ENCODE data around the gene PRKG1. TPM values are rescaled to one million over a fixed set of nuclear protein-coding genes. Genes with fewer than 3 reads are reported as not detected.

PRKG1 gene
- total and polyA plus RNA-seq, 2 of the 8 experiments (the other 6 are each of a cell fraction or from before 2014, with no cell fraction given): 4.2 to 15.2 TPM

DNA sequence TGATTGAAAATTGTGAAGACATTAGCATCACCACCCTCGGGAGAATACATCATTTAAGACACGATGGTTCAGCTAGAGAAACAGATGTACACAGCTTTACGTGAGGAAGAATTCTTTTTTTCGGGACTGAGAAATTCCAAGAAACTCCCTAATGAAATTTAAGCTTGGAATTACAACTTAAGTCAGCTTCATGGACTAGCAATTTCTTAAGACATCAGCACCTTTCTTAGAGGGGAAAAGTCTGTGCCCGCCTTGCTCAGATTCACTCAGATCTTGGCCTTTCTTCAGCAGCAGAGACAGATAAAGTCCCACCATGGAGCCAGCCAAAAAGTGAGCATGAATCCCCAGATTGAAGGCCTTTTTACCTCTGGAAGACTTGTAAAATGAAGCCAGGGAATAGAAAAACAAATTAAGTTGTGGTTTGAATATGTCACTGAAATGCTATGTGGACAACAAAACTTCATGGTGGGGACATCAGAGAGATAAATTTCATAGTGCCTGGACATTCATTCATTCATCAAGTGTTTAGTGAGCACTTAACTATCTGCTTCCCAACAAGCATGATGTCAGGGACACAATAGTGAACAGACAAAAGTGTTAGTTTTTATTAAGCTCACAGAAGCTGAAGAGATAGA, 32.1 kb downstream of the PRKG1 start:
- Histone ChIP-seq H3K4me3 (ENCODE audit: extremely low read depth in 1 of 4, insufficient read depth in 2 of 4, low read depth in 3 of 4, low read length in 4 of 4) (no peak overlapping the region), H2BK5ac (ENCODE audit: low read depth, low read length) (no peak overlapping the region), H4K5ac (ENCODE audit: insufficient read length, low read depth, low read length) (no peak overlapping the region), H3K18ac (ENCODE audit: extremely low read depth, low read length) (no peak overlapping the region), H3K14ac (ENCODE audit: insufficient read length) (no peak overlapping the region), H2BK20ac (ENCODE audit: low read length) (no peak overlapping the region), H3K9me3 (ENCODE audit: insufficient read depth in 2 of 2, low read depth in 1 of 2, low read length in 1 of 2) (no peaks in the 10 kb centered on the region), H2BK120ac (replicated peaks; ENCODE audit: low read depth, low read length) (no peak overlapping the region), H3K27ac (ENCODE audit: low read depth, low read length) (no peak overlapping the region), H4K91ac (replicated peaks; ENCODE audit: insufficient read length, low read length) (no peak overlapping the region), H3K9ac (replicated peaks in 1 of 4; ENCODE audit: extremely low read depth in 1 of 4, low read depth in 3 of 4, low read length in 3 of 4) (no peak overlapping the region), H2BK15ac (ENCODE audit: low read length) (no peak overlapping the region), H3K56ac (replicated peaks; ENCODE audit: insufficient read length, low read depth, low read length) (no peak overlapping the region), H3K23me2 (ENCODE audit: low read depth, low read length) (no peaks in the 10 kb centered on the region), H4K20me1 (replicated peaks in 1 of 2; ENCODE audit: control insufficient read depth in 1 of 2, insufficient read depth in 2 of 2, low read length in 2 of 2) (no peaks in the 10 kb centered on the region), H3K23ac (ENCODE audit: insufficient read length) (no peak overlapping the region), H3K4me2 (ENCODE audit: insufficient read depth in 1 of 2, low read depth in 2 of 2, low read length in 2 of 2) (no peak overlapping the region), H3K4me1 (replicated peaks in 1 of 4; ENCODE audit: control insufficient read depth in 3 of 4, insufficient read depth in 4 of 4, low read length in 3 of 4) (peaks cover 0 to 2% (median 0%) of the 10 kb centered on the region in 4 experiments; a peak in 1 of 7 replicates), H2AFZ (ENCODE audit: low read length) (no peak overlapping the region), H4K8ac (ENCODE audit: extremely low read depth, insufficient read depth, low read length) (no peak overlapping the region), H2AK5ac (ENCODE audit: low read depth, low read length) (no peak overlapping the region), H3K79me2 (ENCODE audit: control insufficient read depth in 1 of 2, insufficient read depth in 2 of 2, low read length in 2 of 2) (no peaks in the 10 kb centered on the region), H3K79me1 (ENCODE audit: low read depth, low read length) (no peaks in the 10 kb centered on the region), H2BK12ac (ENCODE audit: low read depth, low read length) (no peak overlapping the region), H3K27me3 (replicated peaks in 1 of 4; ENCODE audit: control insufficient read depth in 3 of 4, extremely low read depth in 1 of 4, insufficient read depth in 3 of 4, low read length in 3 of 4) (no peaks in the 10 kb centered on the region), H3K36me3 (ENCODE audit: control insufficient read depth in 2 of 4, insufficient read depth in 4 of 4, low read length in 3 of 4) (no peaks in the 10 kb centered on the region), H3K4ac (replicated peaks; ENCODE audit: insufficient read length, low read depth, low read length) (no peak overlapping the region)
- CTCF ChIA-PET (ENCODE audit: partially characterized antibody): interaction anchor here (0.6 to 1.5 kb wide), 7 partner anchors 8 to 283 kb away, joined by 3 to 6 read pairs (median 5); no protein-coding TSS in a partner anchor
- FAIRE-seq (no peak), DNase-seq (ENCODE audit: low read depth in 1 of 2, low spot score in 2 of 2) (no peak)
- POLR2A ChIA-PET (ENCODE audit: partially characterized antibody): no interaction called here
- 86% methylated on average over 5 of the region's 5 CpGs; no CpG with 5 or more reads in 1 of the 2 experiments for WGBS, 2 experiments (ENCODE audit: extremely low coverage in 1 of 2, insufficient coverage in 1 of 2, insufficient read length in 1 of 2, insufficient replicate concordance in 2 of 2, low coverage in 1 of 2, low lambda C conversion rate in 2 of 2, missing lambda C conversion rate in 1 of 2)
- TF ChIP-seq, protein P1, sequence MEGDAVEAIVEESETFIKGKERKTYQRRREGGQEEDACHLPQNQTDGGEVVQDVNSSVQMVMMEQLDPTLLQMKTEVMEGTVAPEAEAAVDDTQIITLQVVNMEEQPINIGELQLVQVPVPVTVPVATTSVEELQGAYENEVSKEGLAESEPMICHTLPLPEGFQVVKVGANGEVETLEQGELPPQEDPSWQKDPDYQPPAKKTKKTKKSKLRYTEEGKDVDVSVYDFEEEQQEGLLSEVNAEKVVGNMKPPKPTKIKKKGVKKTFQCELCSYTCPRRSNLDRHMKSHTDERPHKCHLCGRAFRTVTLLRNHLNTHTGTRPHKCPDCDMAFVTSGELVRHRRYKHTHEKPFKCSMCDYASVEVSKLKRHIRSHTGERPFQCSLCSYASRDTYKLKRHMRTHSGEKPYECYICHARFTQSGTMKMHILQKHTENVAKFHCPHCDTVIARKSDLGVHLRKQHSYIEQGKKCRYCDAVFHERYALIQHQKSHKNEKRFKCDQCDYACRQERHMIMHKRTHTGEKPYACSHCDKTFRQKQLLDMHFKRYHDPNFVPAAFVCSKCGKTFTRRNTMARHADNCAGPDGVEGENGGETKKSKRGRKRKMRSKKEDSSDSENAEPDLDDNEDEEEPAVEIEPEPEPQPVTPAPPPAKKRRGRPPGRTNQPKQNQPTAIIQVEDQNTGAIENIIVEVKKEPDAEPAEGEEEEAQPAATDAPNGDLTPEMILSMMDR (IDR thresholded peaks at IDR 0.05; ENCODE audit: control extremely low read depth in 1 of 3, insufficient read depth in 1 of 3, low read depth in 1 of 3, low read length in 3 of 3): no peak
- TF ChIP-seq TCF12 (IDR thresholded peaks at IDR 0.05; ENCODE audit: low read depth, low read length): no peak
- no peak for TF ChIP-seq TEAD4 (IDR thresholded peaks at IDR 0.05; ENCODE audit: low read depth, low read length)
- no peak for TF ChIP-seq PHF8 (conservative IDR thresholded peaks at IDR 0.05; ENCODE audit: low read depth, low read length)
- no peak for TF ChIP-seq SP2 (IDR thresholded peaks at IDR 0.05; ENCODE audit: low read length)
- TF ChIP-seq JUN (IDR thresholded peaks at IDR 0.05; ENCODE audit: low read depth, low read length): no peak
- no peak for TF ChIP-seq BRCA1 (IDR thresholded peaks at IDR 0.05; ENCODE audit: low read depth, low read length)
- TF ChIP-seq ASH2L (IDR thresholded peaks at IDR 0.05; ENCODE audit: low read length): no peak
- TF ChIP-seq RBBP5 (IDR thresholded peaks at IDR 0.05; ENCODE audit: borderline replicate concordance, low read depth, low read length): no peak
- no peak for TF ChIP-seq EZH2 (IDR thresholded peaks at IDR 0.05; ENCODE audit: low read depth, low read length, severe bottlenecking)
- no peak for TF ChIP-seq NANOG (IDR thresholded peaks at IDR 0.05; ENCODE audit: insufficient read depth, low read depth, low read length, poor library complexity, severe bottlenecking)

Measured in H1 (cell line).